GM18499 (cell line): ENCODE data around the gene RNF5.
"Not testable (repeated sequence)": the region's sequence is repeated elsewhere in the genome, so short reads cannot be mapped to it uniquely, and the experiment has no call there.

ENCODE experiments used
- ATAC-seq: cut with Tn5 transposase; IDR thresholded peaks from one replicate; pipeline ENCODE4 v1.9.1; 2021; ENCODE audit warnings: moderate number of reproducible peaks; ENCODE audit not compliant: insufficient read depth, unreplicated experiment

The RNF5 gene

GRCh38 chr6:32188381-32189068 lies 10.3 kb downstream of the RNF5 start:
- ATAC-seq: no peak

- no peak for ATAC-seq
Observed at GRCh38 chr6:32189069-32189741, 11.0 kb downstream of the RNF5 start.

- ATAC-seq: no peak
Observed at GRCh38 chr6:32189742-32190053, 11.5 kb downstream of the RNF5 start.

- ATAC-seq: no peak
Observed at GRCh38 chr6:32190054-32190851, 12.0 kb downstream of the RNF5 start, which contains the start of gene PBX2. Gene PBX2, minus strand, starts transcription at chr6:32190202. Its CDS starts 287 bp downstream, at chr6:32189915.

GRCh38 chr6:32190911-32191677 lies 12.9 kb downstream of the RNF5 start:
- ATAC-seq: no peak

GRCh38 chr6:32191696-32192607 lies 13.7 kb downstream of the RNF5 start:
- ATAC-seq: no peak

- ATAC-seq: no peak
Observed at GRCh38 chr6:32192608-32193039, 14.4 kb downstream of the RNF5 start, which contains the start of gene GPSM3. Gene GPSM3, minus strand, starts transcription at chr6:32192643. Its CDS starts 130 bp downstream, at chr6:32192513.

- not testable (repeated sequence) for ATAC-seq
Observed at GRCh38 chr6:32193096-32193495, 14.9 kb downstream of the RNF5 start.

GRCh38 chr6:32194388-32194787 lies 16.2 kb downstream of the RNF5 start:
- ATAC-seq: no peak

- ATAC-seq: no peak
Observed at GRCh38 chr6:32194825-32195651, 16.8 kb downstream of the RNF5 start.

GRCh38 chr6:32195652-32195901 lies 17.4 kb downstream of the RNF5 start:
- ATAC-seq: peak; percentile 60

- ATAC-seq: peak; percentile 8
Observed at GRCh38 chr6:32195902-32196681, 17.9 kb downstream of the RNF5 start.

- no peak for ATAC-seq
Observed at GRCh38 chr6:32196682-32197616, 18.7 kb downstream of the RNF5 start.

- no peak for ATAC-seq
Observed at GRCh38 chr6:32198345-32198696, 20.1 kb downstream of the RNF5 start.

- ATAC-seq: no peak
Observed at GRCh38 chr6:32198866-32199265, 20.7 kb downstream of the RNF5 start.

GRCh38 chr6:32200711-32201475 lies 22.7 kb downstream of the RNF5 start:
- ATAC-seq: no peak
